Activated CD4-positive, alpha-beta memory T cell treated with anti-CD3 and anti-CD28 coated beads for 36 hours (primary cell): ENCODE measurements around the gene PHLDA1. TPM values are rescaled to one million over a fixed set of nuclear protein-coding genes. Genes with fewer than 3 reads are reported as not detected.

Source experiments
- CTCF ChIA-PET: fragments of 350-600 bp; sonication (Branson Sonifier 250); formaldehyde crosslinking; loops from one replicate; lab custom pipeline; 2021; ENCODE audit warnings: antibody characterized with exemption, inconsistent platforms; lab: Charles Lee
- POLR2A ChIA-PET: fragments of 350-600 bp; sonication (Branson Sonifier 250); formaldehyde crosslinking; loops from one replicate; lab custom pipeline; 2021; ENCODE audit warnings: antibody characterized with exemption; lab: Charles Lee
- DNase-seq: peaks from one replicate; pipeline ENCODE4 v3.0.0-alpha.2; 2020
- H3K27ac Mint-ChIP-seq: one replicate; pipeline ENCODE4 v1.8.0; 2021; ENCODE audit warnings: mixed read lengths
- H3K27me3 Mint-ChIP-seq: one replicate; pipeline ENCODE4 v1.8.0; 2021; ENCODE audit warnings: mixed read lengths
- H3K36me3 Mint-ChIP-seq: one replicate; pipeline ENCODE4 v1.8.0; 2021; ENCODE audit warnings: mixed read lengths
- H3K4me1 Mint-ChIP-seq: one replicate; pipeline ENCODE4 v1.8.0; 2021; ENCODE audit warnings: low read depth, mixed read lengths
- H3K4me3 Mint-ChIP-seq: one replicate; pipeline ENCODE4 v1.8.0; 2021; ENCODE audit warnings: mild to moderate bottlenecking, mixed read lengths
- H3K9me3 Mint-ChIP-seq: one replicate; pipeline ENCODE4 v1.8.0; 2021; ENCODE audit warnings: mixed read lengths
- intact Hi-C: fragments of 100-400 bp; cut with micrococcal nuclease; formaldehyde crosslinking; loops from one replicate; pipeline ENCODE4 v1.15.1; 2023
- total RNA-seq, 2 experiments: library from RNA; stranded (reverse); gene quantifications; one replicate each; pipeline ENCODE4 v1.2.3, GENCODE V29; 2021

Gene PHLDA1
- total RNA-seq, 2 experiments from 2014 or later, result 23.8 to 24.4 TPM

GRCh38 chr12:76060111-76060510 lies 28.5 kb upstream of the PHLDA1 start:
- CTCF ChIA-PET, result no interaction called here
- no peak overlapping the region for H3K27ac Mint-ChIP-seq
- H3K9me3 Mint-ChIP-seq, result peaks cover 5% of the 10 kb centered on the region
- H3K4me1 Mint-ChIP-seq, result peaks cover 24% of the 10 kb centered on the region
- DNase-seq, result no peak
- H3K27me3 Mint-ChIP-seq, result no peaks in the 10 kb centered on the region
- peaks cover 64% of the 10 kb centered on the region for H3K36me3 Mint-ChIP-seq
- POLR2A ChIA-PET, result no interaction called here
- intact Hi-C loops, result no loop called here
- no peak overlapping the region for H3K4me3 Mint-ChIP-seq

GRCh38 chr12:76057326-76057725 lies 25.8 kb upstream of the PHLDA1 start:
- POLR2A ChIA-PET, result no interaction called here
- DNase-seq, result no peak
- peaks cover 15% of the 10 kb centered on the region for H3K4me1 Mint-ChIP-seq
- no peak overlapping the region for H3K4me3 Mint-ChIP-seq
- H3K9me3 Mint-ChIP-seq, result no peaks in the 10 kb centered on the region
- H3K27me3 Mint-ChIP-seq, result no peaks in the 10 kb centered on the region
- H3K36me3 Mint-ChIP-seq, result peaks cover 57% of the 10 kb centered on the region
- CTCF ChIA-PET, result interaction anchor here (0.6 kb wide), 1 partner anchor 279 kb away, joined by 3 read pairs; no protein-coding TSS in a partner anchor
- intact Hi-C loops, result no loop called here
- no peak overlapping the region for H3K27ac Mint-ChIP-seq

- POLR2A ChIA-PET, result no interaction called here
- no peak overlapping the region for H3K4me3 Mint-ChIP-seq
These were observed 23.8 kb upstream of the PHLDA1 start for GRCh38 chr12:76055393-76055792.

GRCh38 chr12:76049575-76050251 lies 18.1 kb upstream of the PHLDA1 start:
- no peak for DNase-seq
- CTCF ChIA-PET, result interaction anchor here (0.9 to 1.4 kb wide), 4 partner anchors 13 to 522 kb away, joined by 3 to 5 read pairs (median 3); partner anchors contain the start of gene BBS10
- Mint-ChIP-seq H3K27me3 (no peaks in the 10 kb centered on the region), H3K27ac (peak overlapping the region; percentile 14), H3K4me1 (peaks cover 11% of the 10 kb centered on the region), H3K9me3 (no peaks in the 10 kb centered on the region), H3K4me3 (no peak overlapping the region), H3K36me3 (peaks cover 45% of the 10 kb centered on the region)
- intact Hi-C loops, result no loop called here
- POLR2A ChIA-PET, result interaction anchor here (2.0 kb wide), 1 partner anchor 12 kb away, joined by 7 read pairs; no protein-coding TSS in a partner anchor

More at GRCh38 chr12:76055393-76055792, 23.8 kb upstream of the PHLDA1 start:
- Mint-ChIP-seq H3K36me3 (peaks cover 55% of the 10 kb centered on the region), H3K27me3 (no peaks in the 10 kb centered on the region), H3K27ac (no peak overlapping the region), H3K9me3 (no peaks in the 10 kb centered on the region), H3K4me1 (peaks cover 8% of the 10 kb centered on the region)
- DNase-seq, result no peak
- CTCF ChIA-PET, result no interaction called here
- intact Hi-C loops, result no loop called here

- Mint-ChIP-seq H3K4me3 (no peak overlapping the region), H3K4me1 (peaks cover 11% of the 10 kb centered on the region), H3K36me3 (peaks cover 37% of the 10 kb centered on the region), H3K27me3 (no peaks in the 10 kb centered on the region), H3K9me3 (no peaks in the 10 kb centered on the region), H3K27ac (no peak overlapping the region)
- CTCF ChIA-PET, result interaction anchor here (0.7 to 1.4 kb wide), 3 partner anchors 10 to 501 kb away, joined by 3 read pairs; partner anchors contain the start of gene PHLDA1
- intact Hi-C loops, result no loop called here
- POLR2A ChIA-PET, result no interaction called here
- no peak for DNase-seq
These were observed 16.2 kb upstream of the PHLDA1 start for GRCh38 chr12:76047742-76048141.

GRCh38 chr12:76047060-76047459 lies 15.5 kb upstream of the PHLDA1 start:
- Mint-ChIP-seq H3K27me3 (no peaks in the 10 kb centered on the region), H3K27ac (no peak overlapping the region), H3K36me3 (peaks cover 30% of the 10 kb centered on the region), H3K4me3 (no peak overlapping the region), H3K9me3 (no peaks in the 10 kb centered on the region), H3K4me1 (peaks cover 11% of the 10 kb centered on the region)
- intact Hi-C loops, result no loop called here
- no peak for DNase-seq
- POLR2A ChIA-PET, result interaction anchor here (0.6 kb wide), 2 partner anchors 55 to 300 kb away, joined by 3 to 4 read pairs; no protein-coding TSS in a partner anchor
- CTCF ChIA-PET, result interaction anchor here (0.6 to 1.4 kb wide), 3 partner anchors 9 to 244 kb away, joined by 3 read pairs; partner anchors contain the start of gene PHLDA1

GRCh38 chr12:76043377-76043776 lies 11.8 kb upstream of the PHLDA1 start:
- ChIA-PET POLR2A (interaction anchor here (0.7 to 1.1 kb wide), 2 partner anchors 11 to 113 kb away, joined by 3 read pairs; partner anchors contain the start of gene PHLDA1), CTCF (interaction anchor here (0.8 to 1.0 kb wide), 2 partner anchors 227 to 516 kb away, joined by 3 to 5 read pairs; no protein-coding TSS in a partner anchor)
- H3K4me1 Mint-ChIP-seq, result no peaks in the 10 kb centered on the region
- H3K27me3 Mint-ChIP-seq, result no peaks in the 10 kb centered on the region
- no peaks in the 10 kb centered on the region for H3K9me3 Mint-ChIP-seq
- peaks cover 12% of the 10 kb centered on the region for H3K36me3 Mint-ChIP-seq
- no peak for DNase-seq
- no peak overlapping the region for H3K4me3 Mint-ChIP-seq
- intact Hi-C loops, result no loop called here
- H3K27ac Mint-ChIP-seq, result no peak overlapping the region

- Mint-ChIP-seq H3K36me3 (peaks cover 12% of the 10 kb centered on the region), H3K27ac (no peak overlapping the region), H3K4me3 (no peak overlapping the region), H3K9me3 (no peaks in the 10 kb centered on the region), H3K27me3 (no peaks in the 10 kb centered on the region), H3K4me1 (peaks cover 7% of the 10 kb centered on the region)
- DNase-seq, result no peak
- CTCF ChIA-PET, result interaction anchor here (1.0 kb wide), 1 partner anchor 225 kb away, joined by 5 read pairs; no protein-coding TSS in a partner anchor
- POLR2A ChIA-PET, result interaction anchor here (0.6 kb wide), 1 partner anchor 146 kb away, joined by 3 read pairs; no protein-coding TSS in a partner anchor
- intact Hi-C loops, result no loop called here
These were observed 10.6 kb upstream of the PHLDA1 start for GRCh38 chr12:76042147-76042546.

GRCh38 chr12:76041406-76041805 lies 9.8 kb upstream of the PHLDA1 start:
- Mint-ChIP-seq H3K4me3 (no peak overlapping the region), H3K4me1 (peaks cover 8% of the 10 kb centered on the region), H3K27me3 (no peaks in the 10 kb centered on the region), H3K27ac (no peak overlapping the region), H3K9me3 (no peaks in the 10 kb centered on the region), H3K36me3 (peaks cover 6% of the 10 kb centered on the region)
- ChIA-PET CTCF (interaction anchor here (0.7 to 1.5 kb wide), 2 partner anchors 10 to 51 kb away, joined by 3 read pairs; partner anchors contain the start of gene PHLDA1), POLR2A (interaction anchor here (0.6 to 2.1 kb wide), 2 partner anchors 10 to 145 kb away, joined by 3 to 12 read pairs; partner anchors contain the start of gene PHLDA1)
- DNase-seq, result no peak
- intact Hi-C loops, result no loop called here

GRCh38 chr12:76040461-76040860 lies 8.9 kb upstream of the PHLDA1 start:
- no peaks in the 10 kb centered on the region for H3K27me3 Mint-ChIP-seq
- H3K9me3 Mint-ChIP-seq, result no peaks in the 10 kb centered on the region
- ChIA-PET POLR2A (interaction anchor here (2.1 kb wide), 1 partner anchor 9 kb away, joined by 12 read pairs; the partner anchor contains the start of gene PHLDA1), CTCF (interaction anchor here (0.5 to 1.5 kb wide), 4 partner anchors 9 to 529 kb away, joined by 3 read pairs; partner anchors contain the start of genes KRR1 and PHLDA1)
- peaks cover 4% of the 10 kb centered on the region for H3K36me3 Mint-ChIP-seq
- intact Hi-C loops, result no loop called here
- no peak for DNase-seq
- H3K4me1 Mint-ChIP-seq, result peaks cover 8% of the 10 kb centered on the region
- no peak overlapping the region for H3K27ac Mint-ChIP-seq
- H3K4me3 Mint-ChIP-seq, result no peak overlapping the region

GRCh38 chr12:76038176-76038575 lies 6.6 kb upstream of the PHLDA1 start:
- intact Hi-C loops, result loop anchor here (5.0 kb wide), 1 partner anchor 419 kb away; no protein-coding TSS in a partner anchor
- ChIA-PET CTCF (interaction anchor here (0.8 to 2.2 kb wide), 6 partner anchors 9 to 554 kb away, joined by 3 to 62 read pairs (median 9); partner anchors contain the start of gene BBS10), POLR2A (no interaction called here)
- Mint-ChIP-seq H3K9me3 (no peaks in the 10 kb centered on the region), H3K27ac (no peak overlapping the region), H3K36me3 (no peaks in the 10 kb centered on the region), H3K27me3 (no peaks in the 10 kb centered on the region), H3K4me1 (peaks cover 13% of the 10 kb centered on the region), H3K4me3 (no peak overlapping the region)
- DNase-seq, result no peak
